ENCODE data around the gene ADH4.

The ADH4 gene

DNA sequence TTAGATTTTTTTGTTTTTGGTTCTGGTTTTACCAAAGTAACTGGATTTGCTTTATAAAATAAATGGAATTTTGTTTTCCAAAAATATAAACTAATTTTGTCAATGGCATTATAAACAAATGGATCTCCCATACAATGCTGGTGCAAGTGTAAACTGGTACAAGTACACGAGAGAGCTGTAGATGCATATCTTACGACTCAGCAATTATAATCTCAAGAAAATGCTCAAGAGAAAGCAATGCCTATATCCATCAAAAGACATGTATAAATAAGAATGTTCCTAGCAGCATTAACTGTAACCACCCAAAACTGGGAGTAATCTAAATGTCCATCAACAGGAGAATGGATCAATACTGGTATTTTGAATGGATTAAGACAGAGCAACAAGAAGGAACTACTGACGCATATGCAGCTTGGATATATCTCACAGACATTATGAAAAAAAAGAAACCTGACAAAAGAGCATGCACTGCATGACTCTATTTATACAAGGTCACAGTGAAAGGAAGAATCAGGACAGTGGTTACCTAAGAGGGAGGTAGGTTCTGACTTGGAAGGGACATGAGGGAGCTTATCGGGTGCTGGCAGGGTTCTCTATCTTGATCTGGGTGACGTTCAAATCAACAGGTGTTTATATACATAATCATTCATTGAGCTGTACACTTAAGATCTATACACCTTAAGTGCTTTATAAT is 65.0 kb downstream of the ADH4 start:
- DNase-seq = no peak

DNA sequence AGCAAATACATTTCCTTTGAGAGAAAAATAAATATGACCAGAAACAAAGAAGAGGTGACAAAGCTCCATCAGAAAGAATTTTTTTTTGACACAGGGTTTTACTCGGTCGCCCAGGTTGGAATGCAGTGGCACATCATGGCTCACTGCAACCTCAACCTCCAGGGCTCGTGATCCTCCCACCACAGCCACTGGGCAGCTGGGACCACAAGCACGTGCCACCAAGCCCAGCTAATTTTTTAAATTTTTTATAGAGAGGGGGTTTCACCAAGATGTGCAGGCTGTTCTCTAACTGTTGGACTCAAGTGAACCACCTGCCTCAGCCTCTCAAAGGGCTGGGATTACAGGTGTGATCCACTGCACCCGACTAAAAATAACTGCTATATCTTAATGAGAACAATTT is 65.8 kb downstream of the ADH4 start:
- DNase-seq = no peak

GRCh38 chr4:99077177-99077576 is 66.9 kb downstream of the ADH4 start:
- DNase-seq = no peak

- no peak for DNase-seq
These were observed 67.7 kb downstream of the ADH4 start for GRCh38 chr4:99076292-99076976.

DNA sequence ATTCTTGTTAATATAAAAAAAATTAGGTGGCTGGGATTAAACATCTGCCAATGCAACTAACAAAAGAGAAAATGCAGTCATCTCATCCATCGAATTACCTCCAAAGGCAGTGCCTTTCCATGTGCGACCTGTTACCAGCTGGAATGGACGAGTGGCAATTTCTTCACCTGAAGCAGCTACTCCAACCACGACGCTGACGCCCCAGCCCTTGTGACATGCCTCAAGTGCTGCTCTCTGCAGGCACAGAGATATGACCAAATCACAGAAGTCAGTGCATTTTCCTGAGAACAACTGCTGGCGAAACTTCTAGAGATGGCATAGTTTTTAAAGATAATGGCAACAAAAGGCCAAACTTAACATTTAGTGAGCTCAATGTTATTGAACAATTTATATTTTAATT is 69.3 kb downstream of the ADH4 start:
- no peak for DNase-seq

Measured in DMS79 treated with DMSO at 0.1 percent for 48 hours (cell line).